ENCODE data around the gene RAB17. TPM values are rescaled to one million over a fixed set of nuclear protein-coding genes. Genes with fewer than 3 reads are reported as not detected.
A peak's percentile ranks its signal among the peaks of the same experiment; 100 is the strongest.
"Not testable (repeated sequence)": the region's sequence is repeated elsewhere in the genome, so short reads cannot be mapped to it uniquely, and the experiment has no call there.

Gene RAB17
- total RNA-seq, 1 donor from 2014 or later, result 49.9 TPM

DNA sequence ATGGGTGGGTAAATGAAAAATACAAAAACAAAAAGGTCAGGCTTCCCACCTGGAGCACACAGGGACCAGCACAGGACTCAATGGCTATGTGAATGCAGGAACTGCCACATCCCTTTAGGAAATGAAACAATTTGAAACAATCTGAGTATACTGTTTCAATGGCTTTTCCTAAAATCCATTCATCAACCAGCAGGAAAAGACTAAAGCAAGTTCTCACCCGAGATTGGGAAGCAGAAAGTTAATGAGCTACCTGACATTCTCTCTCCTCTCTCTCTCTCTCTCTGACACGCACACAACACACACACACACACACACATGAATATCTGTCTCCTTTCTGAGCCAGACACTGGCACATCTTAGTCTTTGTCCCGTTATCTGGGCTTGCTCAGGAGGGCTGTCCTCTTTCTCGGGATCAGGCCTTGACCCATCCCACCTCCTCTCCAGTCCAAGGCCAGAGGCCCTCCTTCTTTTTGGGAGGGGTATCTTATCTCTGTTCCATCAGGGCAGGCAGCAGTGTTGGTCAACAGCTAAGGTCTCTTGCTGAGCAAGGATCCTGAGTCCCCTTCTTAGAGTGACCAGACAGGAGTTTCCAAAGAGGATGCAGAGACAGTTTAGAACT, 25.2 kb upstream of the RAB17 start:
- no peaks in the 10 kb centered on the region for H3K36me3 Mint-ChIP-seq (ENCODE audit: insufficient read depth)
- peaks cover 22% of the 10 kb centered on the region for H3K4me1 Mint-ChIP-seq (ENCODE audit: low read depth)
- H3K27me3 Mint-ChIP-seq, result peaks cover 15% of the 10 kb centered on the region
- no peak overlapping the region for H3K27ac Mint-ChIP-seq
- peaks cover 2% of the 10 kb centered on the region for H3K9me3 Mint-ChIP-seq (ENCODE audit: low read depth)
- DNase-seq (ENCODE audit: low spot score, unreplicated experiment), result no peak
- TF ChIP-seq, protein P1, sequence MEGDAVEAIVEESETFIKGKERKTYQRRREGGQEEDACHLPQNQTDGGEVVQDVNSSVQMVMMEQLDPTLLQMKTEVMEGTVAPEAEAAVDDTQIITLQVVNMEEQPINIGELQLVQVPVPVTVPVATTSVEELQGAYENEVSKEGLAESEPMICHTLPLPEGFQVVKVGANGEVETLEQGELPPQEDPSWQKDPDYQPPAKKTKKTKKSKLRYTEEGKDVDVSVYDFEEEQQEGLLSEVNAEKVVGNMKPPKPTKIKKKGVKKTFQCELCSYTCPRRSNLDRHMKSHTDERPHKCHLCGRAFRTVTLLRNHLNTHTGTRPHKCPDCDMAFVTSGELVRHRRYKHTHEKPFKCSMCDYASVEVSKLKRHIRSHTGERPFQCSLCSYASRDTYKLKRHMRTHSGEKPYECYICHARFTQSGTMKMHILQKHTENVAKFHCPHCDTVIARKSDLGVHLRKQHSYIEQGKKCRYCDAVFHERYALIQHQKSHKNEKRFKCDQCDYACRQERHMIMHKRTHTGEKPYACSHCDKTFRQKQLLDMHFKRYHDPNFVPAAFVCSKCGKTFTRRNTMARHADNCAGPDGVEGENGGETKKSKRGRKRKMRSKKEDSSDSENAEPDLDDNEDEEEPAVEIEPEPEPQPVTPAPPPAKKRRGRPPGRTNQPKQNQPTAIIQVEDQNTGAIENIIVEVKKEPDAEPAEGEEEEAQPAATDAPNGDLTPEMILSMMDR (IDR thresholded peaks at IDR 0.05; ENCODE audit: unreplicated experiment), result no peak
- H3K4me3 Mint-ChIP-seq (ENCODE audit: low read depth), result no peak overlapping the region

DNA sequence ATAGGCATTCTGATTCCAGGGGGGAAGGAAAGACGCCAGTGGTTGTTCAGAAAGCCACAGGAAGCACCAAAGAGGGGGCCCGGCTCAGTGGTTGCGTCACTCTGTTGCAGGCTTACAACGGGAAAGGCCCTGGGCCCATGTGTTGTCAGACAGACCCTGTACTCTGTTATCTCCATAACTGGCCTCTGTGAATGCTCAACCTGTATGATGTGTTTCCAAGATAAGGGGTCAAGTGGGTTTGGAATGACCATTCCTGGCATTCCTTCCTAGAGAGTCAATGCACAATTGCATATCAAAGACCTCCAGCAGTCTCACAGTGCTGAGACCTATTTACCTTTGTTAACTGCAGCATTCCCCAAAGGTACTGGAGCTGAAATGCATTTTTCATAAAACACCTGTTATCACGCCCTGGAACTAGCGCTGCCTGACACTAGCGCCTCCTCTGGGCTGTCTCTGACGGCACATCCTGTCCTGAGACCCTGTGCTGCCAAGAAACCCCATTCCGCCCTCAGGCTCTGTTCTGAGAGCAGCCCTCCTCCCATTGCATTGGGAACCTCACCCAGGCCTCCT, 23.7 kb upstream of the RAB17 start:
- H3K27me3 Mint-ChIP-seq, result peaks cover 27% of the 10 kb centered on the region
- no peak for DNase-seq (ENCODE audit: low spot score, unreplicated experiment)
- no peaks in the 10 kb centered on the region for H3K9me3 Mint-ChIP-seq (ENCODE audit: low read depth)
- TF ChIP-seq, protein P1 (IDR thresholded peaks at IDR 0.05; ENCODE audit: unreplicated experiment), result peak; percentile 37
- peaks cover 22% of the 10 kb centered on the region for H3K4me1 Mint-ChIP-seq (ENCODE audit: low read depth)
- H3K36me3 Mint-ChIP-seq (ENCODE audit: insufficient read depth), result no peaks in the 10 kb centered on the region
- no peak overlapping the region for H3K4me3 Mint-ChIP-seq (ENCODE audit: low read depth)
- peak overlapping the region; percentile 85 for H3K27ac Mint-ChIP-seq

DNA sequence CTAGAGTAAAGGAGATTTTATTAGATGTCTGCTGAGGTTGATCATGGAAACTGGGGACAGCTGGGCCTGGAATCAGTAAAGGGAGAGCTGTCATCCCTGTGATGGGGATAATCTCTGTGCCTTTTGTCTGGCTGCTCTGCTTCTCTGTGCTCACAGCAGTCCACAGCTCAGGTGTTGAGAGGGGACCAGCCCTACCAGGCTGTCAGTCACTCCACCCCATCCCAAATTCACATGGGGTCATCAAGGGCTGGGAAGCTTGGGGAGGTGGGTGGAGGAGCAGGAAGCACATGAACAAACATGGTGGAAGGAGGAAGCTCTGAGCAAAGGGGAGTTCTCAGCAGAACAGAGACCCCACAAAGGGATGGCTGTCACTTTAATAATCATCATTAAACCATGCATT, 23.1 kb upstream of the RAB17 start:
- peaks cover 31% of the 10 kb centered on the region for H3K27me3 Mint-ChIP-seq
- no peaks in the 10 kb centered on the region for H3K36me3 Mint-ChIP-seq (ENCODE audit: insufficient read depth)
- no peak for DNase-seq (ENCODE audit: low spot score, unreplicated experiment)
- TF ChIP-seq, protein P1 (IDR thresholded peaks at IDR 0.05; ENCODE audit: unreplicated experiment), result no peak
- no peaks in the 10 kb centered on the region for H3K9me3 Mint-ChIP-seq (ENCODE audit: low read depth)
- no peak overlapping the region for H3K4me3 Mint-ChIP-seq (ENCODE audit: low read depth)
- H3K27ac Mint-ChIP-seq, result peak overlapping the region; percentile 85
- peaks cover 22% of the 10 kb centered on the region for H3K4me1 Mint-ChIP-seq (ENCODE audit: low read depth)

DNA sequence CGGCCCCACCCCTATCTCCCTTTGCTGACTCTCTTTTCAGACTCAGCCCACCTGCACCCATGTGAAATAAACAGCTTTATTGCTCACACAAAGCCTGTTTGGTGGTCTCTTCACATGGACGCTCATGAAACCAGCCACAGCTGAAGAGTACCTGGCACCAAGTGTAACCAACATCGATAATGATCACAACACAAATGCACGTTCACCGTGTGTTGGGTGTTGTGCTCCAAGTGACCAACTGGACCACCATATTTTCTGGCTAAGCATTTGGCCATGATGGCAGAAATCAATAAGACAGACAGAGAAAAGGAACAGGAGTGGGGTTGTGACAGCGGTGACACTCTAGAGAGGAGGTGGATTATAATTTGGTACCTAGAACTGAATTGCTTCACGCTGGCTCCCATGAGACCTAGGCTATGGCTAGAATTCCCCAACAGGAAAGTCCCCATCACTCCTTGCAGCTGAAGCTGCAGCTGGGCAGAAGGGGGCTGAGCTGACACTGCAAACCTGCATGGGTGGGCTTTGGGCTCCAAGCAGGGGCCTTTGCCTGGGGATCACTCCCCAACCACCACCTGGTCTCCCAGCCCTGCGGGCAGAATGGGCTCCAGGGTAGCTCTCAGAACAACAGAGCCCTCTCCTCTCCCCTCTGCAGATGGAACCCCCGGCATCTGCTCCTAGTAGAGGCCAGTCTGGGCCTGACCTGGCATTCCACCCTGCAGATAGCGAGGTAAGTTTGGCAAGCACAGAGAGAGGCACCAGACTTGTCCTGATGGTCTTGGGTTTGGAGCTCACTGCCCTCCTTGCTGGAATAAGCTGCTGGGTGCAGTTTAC, 22.2 kb upstream of the RAB17 start:
- no peaks in the 10 kb centered on the region for H3K36me3 Mint-ChIP-seq (ENCODE audit: insufficient read depth)
- no peak for DNase-seq (ENCODE audit: low spot score, unreplicated experiment)
- H3K27ac Mint-ChIP-seq, result no peak overlapping the region
- TF ChIP-seq, protein P1 (IDR thresholded peaks at IDR 0.05; ENCODE audit: unreplicated experiment), result no peak
- H3K4me3 Mint-ChIP-seq (ENCODE audit: low read depth), result no peak overlapping the region
- no peaks in the 10 kb centered on the region for H3K9me3 Mint-ChIP-seq (ENCODE audit: low read depth)
- H3K4me1 Mint-ChIP-seq (ENCODE audit: low read depth), result peaks cover 22% of the 10 kb centered on the region
- H3K27me3 Mint-ChIP-seq, result peaks cover 30% of the 10 kb centered on the region

DNA sequence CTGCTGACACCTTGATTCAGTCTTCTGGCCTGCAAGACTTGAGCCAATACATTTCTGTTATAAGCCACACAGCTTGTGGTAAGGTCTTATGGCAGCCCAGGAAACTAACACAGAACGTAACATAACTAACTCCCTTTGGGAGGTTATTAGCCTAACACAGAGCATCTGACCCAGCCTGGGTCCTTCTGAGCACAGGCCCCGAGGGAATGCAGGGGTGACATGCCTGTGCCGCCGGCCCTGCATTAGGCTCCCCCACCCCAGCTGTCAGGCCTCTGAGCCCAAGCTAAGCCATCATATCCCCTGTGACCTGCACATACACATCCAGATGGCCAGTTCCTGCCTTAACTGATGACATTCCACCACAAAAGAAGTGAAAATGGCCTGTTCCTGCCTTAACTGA, 16.0 kb upstream of the RAB17 start:
- Mint-ChIP-seq H3K4me1 (ENCODE audit: low read depth) (peaks cover 15% of the 10 kb centered on the region), H3K27me3 (peaks cover 36% of the 10 kb centered on the region)
- not testable (repeated sequence) for H3K4me3 Mint-ChIP-seq (ENCODE audit: low read depth); H3K27ac Mint-ChIP-seq; H3K9me3 Mint-ChIP-seq (ENCODE audit: low read depth); DNase-seq (ENCODE audit: low spot score, unreplicated experiment); H3K36me3 Mint-ChIP-seq (ENCODE audit: insufficient read depth)
